Right renal pelvis (tissue), 4 donors: ENCODE data around the gene MVB12B. TPM values are rescaled to one million over a fixed set of nuclear protein-coding genes. Genes with fewer than 3 reads are reported as not detected.

Experiments
- DNase-seq, 4 donors: peaks; one replicate each; pipeline ENCODE4 v3.0.0-alpha.2; 2013; ENCODE audit warnings: low read depth in 4 of 4, low spot score in 3 of 4, missing footprints in 1 of 4
- polyA plus RNA-seq, 4 donors: library from polyadenylated mRNA; unstranded; fragments of 120-200 nt; gene quantifications; one replicate each; pipeline ENCODE4 v1.2.1, GENCODE V29; 2013; ENCODE audit not compliant: insufficient read length in 4 of 4

Gene MVB12B
- polyA plus RNA-seq, 4 donors: 17.9 to 19.7 (median 18.9) TPM

DNA sequence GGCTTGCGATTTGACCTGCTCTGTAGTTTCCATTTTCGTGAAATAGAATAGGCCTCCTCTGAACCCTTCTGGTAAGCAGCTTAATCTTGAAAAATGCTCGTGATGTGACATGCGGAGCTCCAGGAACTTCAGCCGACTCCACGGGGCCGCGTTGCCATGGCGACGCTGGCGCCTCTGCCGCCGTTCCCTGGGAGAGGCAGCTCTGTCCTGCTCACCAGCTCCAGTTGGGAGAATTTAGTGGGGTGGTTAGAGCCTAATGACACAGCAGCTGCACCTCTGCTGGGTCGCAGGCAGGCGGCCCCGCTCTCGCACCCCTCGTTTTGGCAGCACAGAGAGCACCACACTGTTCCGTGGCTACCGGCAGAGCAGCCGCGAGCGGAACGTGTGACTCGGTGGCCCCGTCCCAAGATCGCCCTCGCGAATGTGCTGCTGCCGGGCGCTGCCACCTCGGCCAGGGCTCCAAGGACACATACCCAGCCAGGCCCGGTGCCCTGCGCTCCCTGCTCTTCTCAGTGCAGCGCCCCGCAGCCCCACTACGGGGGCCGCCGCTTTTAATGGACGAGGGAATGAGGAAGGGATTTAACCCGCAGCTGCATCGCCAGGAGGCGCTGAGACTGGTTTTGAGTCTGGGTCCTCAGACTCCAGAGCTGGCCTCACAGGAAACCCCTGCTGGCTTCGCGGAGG is 155.9 kb downstream of the MVB12B start:
- DNase-seq: peak; percentile 34 to 61 (median 48)

DNA sequence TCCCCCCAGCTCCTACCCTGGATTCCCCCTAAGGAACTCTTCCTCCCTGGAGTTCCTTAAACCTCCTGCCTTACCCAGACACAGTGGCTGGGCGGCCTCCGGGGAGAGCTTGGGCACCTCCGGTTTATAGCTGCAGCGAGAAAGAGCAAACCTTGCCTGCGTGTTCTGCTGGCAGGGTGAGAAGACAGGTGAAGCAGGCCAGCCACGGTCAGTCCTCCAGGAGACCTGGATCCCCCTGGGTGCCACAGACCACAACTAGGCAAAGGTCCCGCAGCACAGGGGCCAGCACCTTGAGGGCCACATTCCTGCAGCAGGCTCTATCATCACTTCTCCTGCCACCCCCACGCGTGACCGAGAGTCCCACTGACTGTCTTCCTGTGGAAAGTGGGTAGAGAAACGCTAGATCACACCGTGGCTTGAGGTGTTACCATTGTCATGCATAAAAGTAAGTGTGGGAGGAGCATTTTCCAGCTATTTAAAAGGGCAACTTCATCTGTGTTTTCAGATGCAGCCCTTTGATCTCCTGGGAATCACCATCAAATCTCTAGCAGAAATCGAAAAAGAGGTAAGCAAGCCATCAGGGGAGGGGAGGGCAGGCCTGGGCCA is 156.9 kb downstream of the MVB12B start:
- DNase-seq: no peak

DNA sequence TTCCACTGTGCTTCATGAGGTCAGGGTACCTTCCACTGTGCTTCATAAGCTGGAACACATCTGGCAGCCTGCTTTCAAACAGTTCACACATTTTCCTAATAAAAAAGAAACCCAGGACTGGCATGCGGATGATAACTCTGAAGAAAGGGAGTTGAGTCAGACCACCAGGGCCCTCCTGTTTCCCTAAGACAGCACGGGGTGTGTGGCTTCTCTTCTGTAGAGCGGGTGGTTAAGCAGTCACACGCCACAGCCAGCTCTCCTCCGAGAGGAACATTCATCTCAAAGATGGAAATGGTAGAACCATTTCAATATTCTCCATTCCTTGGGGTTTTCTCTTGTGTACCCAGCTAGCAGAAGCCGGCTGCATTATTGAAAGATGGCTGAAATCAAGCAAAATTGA is 159.0 kb downstream of the MVB12B start:
- no peak for DNase-seq

DNA sequence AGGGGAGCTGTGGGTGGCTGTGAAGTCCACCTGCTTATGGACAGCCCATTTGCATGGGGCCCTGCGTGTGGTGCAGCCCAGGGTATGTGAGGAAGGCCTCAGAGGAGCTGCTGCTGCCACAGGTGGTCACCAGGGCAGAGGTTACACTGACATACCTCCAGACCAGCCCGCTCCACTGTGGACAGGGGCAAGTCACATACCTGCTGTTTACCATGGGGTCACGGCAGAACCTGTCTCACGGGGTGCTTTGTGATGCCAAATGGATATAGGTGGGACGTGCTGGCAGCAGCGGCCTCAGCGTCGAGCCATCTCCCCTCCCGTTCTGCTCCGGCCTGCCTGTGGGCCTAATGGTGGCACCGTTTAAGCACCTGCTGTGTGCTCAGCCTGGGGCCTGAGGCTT is 159.6 kb downstream of the MVB12B start:
- DNase-seq: no peak

DNA sequence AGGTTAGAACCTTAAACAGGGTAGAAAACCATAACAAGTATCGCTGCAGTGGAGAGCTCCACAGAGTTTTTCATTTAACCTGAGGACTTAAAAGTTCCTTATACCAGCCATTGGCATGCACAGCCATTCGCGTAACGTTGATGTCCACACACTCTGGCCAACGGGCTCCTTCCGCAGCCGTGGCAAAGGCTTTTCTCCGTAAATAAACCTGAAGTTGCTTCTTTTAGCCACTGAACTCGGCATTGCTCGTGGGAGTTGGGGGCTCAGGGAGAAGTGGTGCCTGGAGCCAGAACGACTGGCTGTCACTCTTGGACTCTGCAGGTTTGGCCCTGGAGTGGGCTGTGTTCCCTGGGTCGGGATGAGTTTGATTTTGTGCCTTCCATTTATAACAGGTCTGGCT is 161.2 kb downstream of the MVB12B start:
- DNase-seq: no peak

DNA sequence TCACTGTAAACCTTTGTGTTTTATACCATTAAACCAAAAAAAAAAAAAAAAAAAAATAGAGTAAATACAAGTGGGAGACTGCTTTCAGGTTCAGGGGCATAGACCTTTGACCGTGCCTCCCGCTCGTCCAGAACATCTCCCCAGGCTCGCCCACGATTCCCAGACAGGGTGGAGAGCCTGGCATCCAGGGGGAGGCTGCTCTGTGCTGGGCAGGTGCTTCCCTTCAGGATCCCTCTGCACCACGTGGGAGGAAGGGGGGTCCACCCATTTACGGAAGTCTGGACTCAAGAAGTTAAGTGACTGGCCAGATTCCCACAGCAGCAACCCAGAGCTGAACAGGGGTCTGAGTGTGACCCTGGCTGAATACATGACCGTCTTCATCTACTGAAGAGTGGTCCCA is 161.7 kb downstream of the MVB12B start:
- DNase-seq: no peak

DNA sequence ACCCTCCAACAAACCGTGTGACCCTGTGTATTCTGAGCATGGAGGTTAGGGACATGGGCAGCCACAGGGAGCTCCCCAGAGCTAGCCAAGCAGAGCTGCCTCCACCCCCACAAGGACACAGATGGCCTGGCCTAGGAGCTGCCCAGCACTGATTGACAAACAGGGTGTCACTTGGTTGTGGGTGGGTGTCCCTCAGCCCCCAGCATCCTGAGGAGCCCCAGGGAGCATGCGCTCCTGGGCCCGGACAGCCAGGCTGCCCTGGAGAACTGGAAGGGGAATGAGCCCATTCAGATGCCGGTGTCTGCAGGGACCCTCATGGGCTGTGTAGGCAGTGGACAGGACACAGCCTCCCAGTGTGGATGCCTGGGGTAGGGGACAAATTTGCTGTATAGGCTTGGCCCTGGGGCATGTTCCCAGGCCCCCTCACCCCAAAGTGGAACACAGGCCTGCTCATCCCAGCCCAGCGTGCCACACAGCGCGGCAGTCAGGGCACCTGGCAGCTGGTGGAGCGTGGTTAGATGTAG is 162.3 kb downstream of the MVB12B start:
- no peak for DNase-seq

DNA sequence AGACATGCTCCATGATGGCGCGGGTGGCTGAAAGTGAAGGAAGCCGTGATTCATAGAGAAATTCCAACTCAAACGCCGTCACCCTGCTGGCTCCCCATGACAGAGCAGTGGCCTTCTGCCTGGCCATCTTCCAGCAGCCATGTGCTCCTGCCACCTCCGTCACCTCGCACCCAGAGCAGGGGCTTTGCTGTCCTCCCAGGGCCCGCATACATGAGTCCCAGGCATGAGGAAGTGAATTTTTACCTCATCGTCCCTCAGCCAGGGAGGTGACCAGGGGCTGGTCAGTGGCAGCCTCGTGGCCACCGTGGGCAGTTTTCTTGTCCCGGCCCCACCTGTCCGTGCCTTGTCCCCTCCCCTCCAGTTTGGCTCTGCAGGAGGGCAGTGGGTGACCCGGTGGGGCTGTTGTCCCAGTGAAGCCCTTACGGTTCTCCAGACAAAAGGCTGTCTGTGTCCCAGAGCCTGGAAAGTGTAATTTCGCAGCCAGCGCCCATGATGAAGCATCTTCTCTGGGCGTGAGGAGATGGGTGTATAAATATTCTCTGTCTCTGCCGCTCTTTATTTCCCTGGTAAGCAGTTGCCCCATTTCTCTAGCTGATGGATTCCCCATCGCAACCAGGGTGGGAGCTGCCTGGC is 163.1 kb downstream of the MVB12B start:
- DNase-seq: no peak

DNA sequence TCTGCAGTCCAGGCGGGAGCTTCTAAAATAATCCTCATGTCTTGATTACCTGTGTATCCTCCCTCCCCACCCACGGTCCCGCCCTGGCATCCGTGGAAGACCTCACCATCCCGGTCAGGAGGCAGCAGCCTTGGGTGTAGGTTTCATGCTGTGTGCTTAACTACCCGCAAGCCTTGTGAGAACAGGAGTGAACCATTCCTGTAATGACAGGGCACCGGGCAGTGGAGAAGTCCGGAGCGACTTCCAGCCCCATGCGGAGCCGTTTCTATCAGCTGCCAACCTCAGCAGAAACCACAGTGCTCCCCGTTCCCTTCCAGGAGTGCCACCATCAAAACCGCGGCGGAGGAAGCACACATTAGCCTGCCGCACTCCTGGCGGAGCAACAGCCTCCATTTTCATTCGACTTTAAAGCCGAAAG is 163.6 kb downstream of the MVB12B start:
- no peak for DNase-seq

DNA sequence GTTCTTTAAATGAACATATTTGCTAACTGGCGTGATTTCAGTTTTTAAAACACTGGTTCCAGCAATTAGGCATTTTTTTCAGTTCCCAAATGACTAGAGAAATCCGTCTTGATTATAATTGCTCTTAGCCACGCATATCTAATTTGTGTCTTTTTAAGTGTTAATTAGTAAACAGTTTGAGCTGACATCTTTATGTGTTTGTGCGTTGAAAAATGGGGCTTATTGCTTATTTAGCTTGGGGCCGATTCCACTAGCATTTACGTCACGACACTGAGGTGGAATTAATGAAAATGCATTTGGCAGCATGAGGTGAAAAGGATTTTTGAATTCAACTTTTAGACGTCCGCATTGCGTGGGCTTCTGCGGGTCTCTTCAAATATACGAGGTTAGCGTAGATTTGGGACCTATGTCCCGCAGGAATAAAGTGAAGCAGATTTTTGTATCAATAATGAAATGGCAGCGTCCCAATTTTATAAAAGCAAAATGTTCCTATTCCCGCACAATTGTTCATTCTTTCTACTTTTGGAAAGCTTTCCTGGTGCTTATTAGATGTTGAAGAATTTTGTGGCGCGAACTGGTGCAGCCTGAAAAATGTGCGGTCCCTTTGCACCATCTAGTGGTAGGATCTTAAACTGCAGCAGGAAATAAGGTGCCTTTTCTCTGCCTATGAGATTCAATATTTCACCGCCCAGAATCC is 164.4 kb downstream of the MVB12B start:
- DNase-seq: peak; percentile 59 to 62 (median 60)

DNA sequence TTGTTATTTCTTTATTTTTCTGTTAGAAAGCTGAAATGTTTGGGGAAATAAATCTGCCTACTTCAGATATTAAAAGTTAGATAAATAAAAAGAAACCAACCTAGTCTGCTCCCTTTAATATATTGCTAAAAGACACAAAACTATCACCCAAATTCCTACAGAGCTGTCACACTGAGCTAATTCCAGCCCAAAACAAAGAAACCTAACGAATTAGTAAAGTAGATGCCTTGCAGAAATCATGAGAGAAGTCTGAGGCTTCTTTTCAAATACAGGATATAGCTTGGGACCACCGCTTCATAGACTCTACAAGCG is 164.9 kb downstream of the MVB12B start:
- DNase-seq: no peak

DNA sequence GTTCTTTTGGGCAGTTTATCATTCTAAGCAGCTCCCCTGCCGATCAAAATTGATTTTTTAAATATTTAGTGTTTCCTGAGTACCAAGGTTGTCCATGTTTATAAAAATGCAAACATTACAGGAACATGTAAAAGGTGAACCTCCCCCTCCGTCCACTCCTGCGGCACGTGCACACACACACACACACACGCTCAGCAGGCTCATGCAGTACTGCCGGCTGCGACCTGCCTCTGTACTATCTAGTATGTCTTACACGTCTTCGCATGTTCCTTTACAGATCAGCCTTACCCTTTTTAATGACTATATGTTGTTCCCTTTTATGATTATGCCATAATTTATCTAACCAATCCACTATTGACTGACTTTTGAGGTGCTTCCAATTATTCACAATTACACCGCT is 165.3 kb downstream of the MVB12B start:
- DNase-seq: no peak

DNA sequence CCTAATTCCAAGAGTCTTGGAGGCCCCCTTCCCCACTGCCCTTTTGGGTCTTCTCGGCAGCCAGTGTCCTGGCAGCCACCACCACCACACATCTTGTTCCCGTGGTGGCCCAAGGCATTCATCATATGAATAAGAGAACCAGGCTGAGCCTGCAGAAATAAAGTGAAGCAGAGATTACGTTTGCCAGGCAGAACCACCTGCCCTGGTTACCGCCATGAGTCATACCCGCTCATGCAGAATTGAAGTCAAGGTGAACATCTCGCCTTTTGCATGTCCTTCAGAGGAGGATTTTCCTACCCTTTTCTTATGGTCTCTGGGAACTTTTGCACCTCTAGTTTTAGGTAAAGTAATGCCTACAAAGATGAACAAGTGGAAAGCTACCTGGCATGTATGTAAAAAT is 167.6 kb downstream of the MVB12B start:
- DNase-seq: no peak

DNA sequence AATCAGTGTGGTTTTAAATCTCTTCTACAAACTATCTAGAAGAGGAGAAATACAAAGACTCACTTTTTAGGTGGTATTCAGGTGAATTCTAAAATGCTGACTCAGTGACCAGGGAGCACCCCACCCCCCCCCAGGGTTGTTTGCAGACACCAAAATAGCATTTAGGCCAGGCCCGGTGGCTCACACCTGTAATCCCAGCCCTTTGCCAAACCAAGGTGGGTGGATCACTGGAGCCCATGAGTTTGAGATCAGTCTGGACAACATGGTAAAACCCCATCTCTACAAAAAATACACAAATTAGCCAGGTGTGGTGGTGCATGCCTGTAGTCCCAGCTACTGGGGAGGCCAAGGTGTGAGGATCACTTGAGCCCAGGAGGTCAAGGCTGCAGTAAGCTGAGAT is 168.1 kb downstream of the MVB12B start:
- no peak for DNase-seq

DNA sequence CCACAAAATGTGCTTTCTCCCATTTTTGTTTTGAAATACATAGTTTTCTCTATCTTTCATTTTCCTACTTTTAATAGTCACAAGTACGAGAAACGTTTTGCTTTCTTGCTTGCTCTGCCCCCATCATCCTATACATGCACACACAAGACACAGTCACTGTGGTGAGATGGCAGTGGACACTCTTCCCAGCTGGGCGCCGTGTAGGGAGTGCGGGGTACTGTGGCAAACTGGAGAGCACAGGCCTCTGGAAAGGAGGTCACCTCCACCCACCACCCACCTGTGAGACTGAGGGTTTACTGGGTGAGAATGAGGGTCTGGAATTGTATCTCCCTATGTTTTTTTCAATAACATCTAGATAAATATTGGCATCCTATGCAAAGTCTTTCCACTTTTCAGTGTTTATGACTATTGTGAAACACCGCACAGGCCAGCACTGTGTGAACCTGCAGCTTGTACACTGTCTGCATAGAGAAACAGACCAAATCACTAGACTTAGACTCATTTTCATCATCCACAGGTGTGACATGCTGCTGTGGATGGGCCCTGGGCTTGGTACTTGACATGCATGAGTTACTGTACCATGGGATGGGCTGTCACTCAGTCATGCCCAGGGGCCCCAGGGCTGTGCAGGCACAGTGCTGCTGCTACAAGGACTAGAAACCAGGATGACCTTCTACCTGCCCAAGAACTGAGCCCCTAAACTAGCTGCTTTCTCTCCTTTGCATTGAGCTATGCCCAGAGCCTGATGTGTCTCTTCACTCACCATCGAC is 169.0 kb downstream of the MVB12B start:
- no peak for DNase-seq

DNA sequence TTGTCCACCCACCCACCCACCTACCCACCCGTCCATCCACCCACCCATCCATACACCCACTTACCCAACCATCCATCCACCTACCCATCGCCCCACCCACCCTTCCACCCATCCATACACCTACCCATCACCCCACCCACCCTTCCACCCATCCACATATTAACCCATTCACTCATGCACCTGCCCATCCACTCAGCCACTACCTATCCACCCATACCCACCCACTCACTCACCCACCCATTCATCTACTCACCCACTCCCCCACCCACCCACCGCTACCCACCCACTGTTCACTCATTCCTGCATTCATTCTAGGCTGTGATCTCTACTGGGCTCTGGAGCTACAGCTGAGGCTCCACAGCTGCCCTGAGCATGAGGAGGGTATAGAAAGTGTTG is 169.6 kb downstream of the MVB12B start:
- no peak for DNase-seq

DNA sequence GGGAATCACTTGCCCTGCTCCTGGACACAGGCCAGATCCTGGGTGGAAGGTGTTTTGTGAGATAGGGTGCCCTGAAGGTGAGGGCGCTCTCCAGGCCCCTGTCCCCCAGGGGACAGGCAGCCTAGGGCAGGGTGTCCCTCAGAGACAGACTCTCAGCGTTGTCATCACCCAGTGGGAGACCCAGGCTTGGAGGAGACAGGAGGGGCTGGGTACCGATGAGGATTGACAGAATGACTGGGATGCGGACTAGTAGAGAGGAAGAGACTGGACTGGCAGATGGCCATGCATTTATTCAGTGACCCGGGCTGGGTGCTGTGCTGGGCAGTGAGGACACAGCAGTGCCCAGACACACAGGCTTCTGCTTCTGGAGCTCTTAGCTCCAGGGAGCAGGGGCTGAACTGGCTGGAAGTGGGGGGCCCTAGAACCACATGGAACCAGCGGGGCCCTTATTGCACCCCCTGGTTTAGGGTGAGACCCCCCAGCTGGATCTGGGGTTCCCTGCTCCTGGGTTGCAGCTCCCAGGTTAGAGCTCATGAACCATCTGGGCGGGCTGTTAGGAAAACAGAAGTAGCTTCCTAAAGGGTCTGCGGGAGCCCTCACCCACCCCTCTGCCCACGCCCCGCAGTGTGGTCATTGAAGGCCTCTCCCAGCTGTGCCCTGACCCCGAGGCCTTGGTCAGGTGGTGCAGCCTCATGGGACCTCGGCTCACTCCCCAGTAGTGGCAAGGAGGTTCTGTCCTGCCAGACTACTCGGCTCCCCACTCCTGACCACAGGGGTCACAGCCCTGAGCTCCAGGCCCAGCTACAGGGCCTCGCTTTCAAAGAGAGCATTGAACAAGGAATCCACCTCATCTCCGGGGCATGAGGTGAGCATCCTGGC is 170.4 kb downstream of the MVB12B start:
- no peak for DNase-seq

DNA sequence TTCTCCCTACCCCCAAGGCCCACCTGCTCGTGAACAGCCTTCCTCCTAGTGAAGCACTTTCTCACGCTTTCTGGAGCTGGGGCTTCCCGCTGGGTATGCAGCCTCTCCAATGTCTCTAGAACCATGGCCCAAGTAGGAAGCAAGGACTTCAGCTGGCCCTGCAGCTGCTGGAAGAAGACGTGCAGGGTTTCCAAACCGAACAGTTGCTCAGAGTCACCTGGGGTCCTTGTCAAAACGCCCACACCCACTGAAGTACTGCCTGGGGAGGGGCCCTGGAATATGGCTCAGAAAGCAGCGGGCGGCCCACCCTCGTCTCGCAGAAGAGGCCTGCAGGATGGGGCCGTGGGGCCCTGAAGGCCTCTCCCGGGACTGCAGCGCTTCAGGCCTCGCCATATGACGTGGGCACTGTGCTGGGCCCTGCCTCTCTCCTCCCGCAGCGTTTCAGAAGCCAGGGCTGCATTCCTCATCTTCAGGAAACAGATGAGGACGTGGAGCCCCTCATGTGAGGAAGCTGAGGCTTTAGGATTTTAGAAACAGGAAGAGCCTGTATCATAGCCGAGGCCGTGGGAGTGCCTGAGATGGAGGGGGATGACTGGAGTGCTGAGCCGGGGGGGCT is 171.1 kb downstream of the MVB12B start:
- no peak for DNase-seq

DNA sequence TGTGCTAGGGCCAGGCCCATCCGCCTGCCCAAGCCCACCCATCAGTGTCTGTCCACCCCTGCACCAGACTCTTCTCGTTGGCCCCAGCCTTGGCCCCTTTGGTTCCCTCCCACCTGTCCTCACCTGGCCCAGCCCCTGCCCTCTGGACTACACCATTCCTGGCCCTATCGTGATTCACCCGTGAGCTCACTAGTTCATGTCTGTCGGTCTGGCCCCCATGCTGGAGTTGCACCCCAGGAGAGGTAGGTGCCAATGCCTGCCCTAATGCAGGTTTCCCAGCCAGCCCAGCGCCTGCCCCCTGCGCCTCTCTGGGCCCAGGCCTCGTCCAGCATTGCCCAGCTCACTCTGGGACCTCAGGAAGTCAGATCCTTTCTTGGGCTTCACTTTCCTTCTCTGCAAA is 171.7 kb downstream of the MVB12B start:
- no peak for DNase-seq
